Kidney epithelial cell (primary cell): ENCODE measurements around the gene MYPN. TPM values are rescaled to one million over a fixed set of nuclear protein-coding genes. Genes with fewer than 3 reads are reported as not detected.
"Not testable (repeated sequence)": the region's sequence is repeated elsewhere in the genome, so short reads cannot be mapped to it uniquely, and the experiment has no call there.

ENCODE experiments used
- DNase-seq: peaks from one replicate; pipeline ENCODE4 v3.0.0-alpha.2; 2010; ENCODE audit warnings: low read depth
- H3K27me3 ChIP-seq: 2 replicates; pipeline ENCODE4 v1.6.0; 2011; ENCODE audit warnings: low read length; ENCODE audit not compliant: control insufficient read depth, insufficient read depth
- H3K36me3 ChIP-seq: 2 replicates; pipeline ENCODE4 v1.5.1; 2011; ENCODE audit warnings: low read length; ENCODE audit not compliant: control insufficient read depth, insufficient read depth
- H3K4me3 ChIP-seq: 2 replicates; pipeline ENCODE4 v1.5.1; 2011; ENCODE audit warnings: low read depth, mild to moderate bottlenecking, control low read depth, low read length
- CTCF ChIP-seq: IDR thresholded peaks from 2 replicates; pipeline ENCODE4 v1.5.1; 2011; ENCODE audit warnings: mild to moderate bottlenecking, moderate library complexity, low read length, control low read depth, inconsistent platforms; ENCODE audit not compliant: insufficient read depth, poor library complexity, severe bottlenecking
- total RNA-seq: library from RNA; depleted of rRNA; stranded (reverse); fragments of >200 nt; gene quantifications from 2 replicates; pipeline ENCODE4 v1.2.3, GENCODE V29; 2015

Gene MYPN
- total RNA-seq, 1 donor from 2014 or later, result 0.04 TPM

DNA sequence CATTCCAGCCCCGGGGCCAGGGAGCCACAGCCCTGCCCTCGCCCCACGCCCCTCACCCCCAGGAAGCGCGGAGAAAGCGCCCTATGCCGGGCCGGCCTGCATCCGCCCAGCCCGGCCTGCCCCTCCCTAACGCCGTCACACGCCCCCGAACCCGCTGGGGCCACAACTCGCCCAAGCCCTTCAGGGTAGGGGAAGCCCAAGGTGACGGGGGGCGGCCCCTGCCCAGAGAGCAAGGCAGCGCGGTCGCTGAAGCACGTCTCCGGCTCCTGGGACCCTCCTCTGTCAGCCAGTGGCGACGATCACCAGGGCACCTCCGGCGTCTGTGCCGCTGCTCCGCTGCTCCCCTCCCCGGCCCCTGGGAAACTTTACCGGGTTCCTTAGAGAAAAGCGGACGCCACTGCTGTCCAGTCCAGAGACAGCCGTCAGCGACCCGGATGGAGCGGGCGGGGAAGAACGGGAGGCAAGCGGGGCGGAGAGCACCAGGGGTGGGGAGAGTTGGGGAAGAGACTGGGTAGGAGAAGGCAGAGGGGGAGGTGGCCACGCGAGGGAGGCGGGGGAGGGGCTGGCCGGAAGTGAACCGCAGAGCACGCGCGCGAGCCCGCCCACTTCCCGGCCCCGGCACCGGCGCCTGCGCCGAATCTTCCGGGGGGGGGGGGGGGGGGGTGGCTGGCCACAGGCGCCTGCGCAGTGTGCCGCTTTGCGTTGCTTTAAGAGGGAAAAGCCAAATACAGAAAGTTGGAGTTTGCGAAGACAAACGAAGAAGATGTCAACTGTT lies 34.3 kb upstream of the MYPN start, which contains the start of gene HERC4:
Gene HERC4 (minus strand): TSS at position 509 of the 775 bp plus-strand sequence. CDS start 2,175 bp downstream, outside the sequence.
- peak within 1 kb of the TSS; percentile 75 for H3K4me3 ChIP-seq
- no peak for TF ChIP-seq CTCF
- no peaks in the 10 kb centered on the region for H3K27me3 ChIP-seq
- DNase-seq, result peak; percentile 66
- H3K36me3 ChIP-seq, result no peaks in the 10 kb centered on the region

DNA sequence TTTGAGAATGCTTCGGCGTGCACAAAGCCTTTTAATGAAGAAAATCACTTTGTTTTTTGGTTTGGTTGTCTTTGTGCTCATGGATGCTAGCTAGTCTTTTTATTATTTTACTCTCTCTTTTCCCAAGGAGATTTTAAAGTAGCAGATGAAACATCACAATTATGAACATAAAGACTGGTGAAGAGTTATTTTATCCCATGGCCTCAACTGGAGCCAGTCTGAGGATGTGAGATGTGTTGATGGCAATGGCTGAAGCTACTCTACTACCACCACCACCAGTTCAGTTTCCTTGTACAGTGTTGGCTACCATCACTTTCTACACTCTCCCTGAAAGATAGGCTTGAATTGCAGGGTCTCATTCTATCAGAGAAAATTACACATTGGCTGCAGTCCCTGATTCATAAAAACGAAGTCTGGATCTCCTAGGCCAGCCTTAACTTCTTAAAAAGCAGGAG lies 33.7 kb upstream of the MYPN start:
- no peak for DNase-seq
- TF ChIP-seq CTCF, result no peak
- Histone ChIP-seq H3K36me3 (no peaks in the 10 kb centered on the region), H3K4me3 (no peak overlapping the region), H3K27me3 (no peaks in the 10 kb centered on the region)

DNA sequence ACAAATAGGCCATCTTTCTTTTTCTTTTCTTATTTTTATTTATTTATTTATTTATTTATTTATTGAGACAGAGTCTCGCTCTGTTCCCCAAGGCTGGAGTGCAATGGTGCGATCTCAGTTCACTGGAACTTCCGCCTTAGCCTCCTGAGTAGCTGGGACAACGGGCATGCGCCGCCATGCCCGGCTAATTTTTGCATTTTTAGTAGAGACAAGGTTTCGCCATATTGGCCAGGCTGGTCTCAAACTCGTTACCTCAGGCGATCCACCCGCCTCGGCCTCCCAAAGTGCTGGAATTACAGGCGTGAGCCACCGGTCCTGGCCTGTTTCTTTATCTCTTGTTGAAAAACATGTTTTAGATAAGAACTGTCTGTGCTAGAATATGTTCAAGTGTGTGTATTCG lies 33.2 kb upstream of the MYPN start:
- H3K4me3 ChIP-seq, H3K27me3 ChIP-seq, DNase-seq, H3K36me3 ChIP-seq: not testable (repeated sequence)

GRCh38 chr10:68077026-68077425 lies 32.3 kb upstream of the MYPN start:
- Histone ChIP-seq H3K27me3 (no peaks in the 10 kb centered on the region), H3K36me3 (no peaks in the 10 kb centered on the region), H3K4me3 (no peak overlapping the region)
- no peak for DNase-seq
- no peak for TF ChIP-seq CTCF

GRCh38 chr10:68079434-68079833 lies 29.9 kb upstream of the MYPN start:
- TF ChIP-seq CTCF, result no peak
- H3K36me3 ChIP-seq, result no peaks in the 10 kb centered on the region
- no peaks in the 10 kb centered on the region for H3K27me3 ChIP-seq
- DNase-seq, result no peak
- no peak overlapping the region for H3K4me3 ChIP-seq

GRCh38 chr10:68080853-68081431 lies 28.3 kb upstream of the MYPN start:
- no peaks in the 10 kb centered on the region for H3K27me3 ChIP-seq
- DNase-seq, result no peak
- no peak overlapping the region for H3K4me3 ChIP-seq
- TF ChIP-seq CTCF, result no peak
- no peaks in the 10 kb centered on the region for H3K36me3 ChIP-seq
